Measurements from ENCODE around the gene VIM.

VIM gene

DNA sequence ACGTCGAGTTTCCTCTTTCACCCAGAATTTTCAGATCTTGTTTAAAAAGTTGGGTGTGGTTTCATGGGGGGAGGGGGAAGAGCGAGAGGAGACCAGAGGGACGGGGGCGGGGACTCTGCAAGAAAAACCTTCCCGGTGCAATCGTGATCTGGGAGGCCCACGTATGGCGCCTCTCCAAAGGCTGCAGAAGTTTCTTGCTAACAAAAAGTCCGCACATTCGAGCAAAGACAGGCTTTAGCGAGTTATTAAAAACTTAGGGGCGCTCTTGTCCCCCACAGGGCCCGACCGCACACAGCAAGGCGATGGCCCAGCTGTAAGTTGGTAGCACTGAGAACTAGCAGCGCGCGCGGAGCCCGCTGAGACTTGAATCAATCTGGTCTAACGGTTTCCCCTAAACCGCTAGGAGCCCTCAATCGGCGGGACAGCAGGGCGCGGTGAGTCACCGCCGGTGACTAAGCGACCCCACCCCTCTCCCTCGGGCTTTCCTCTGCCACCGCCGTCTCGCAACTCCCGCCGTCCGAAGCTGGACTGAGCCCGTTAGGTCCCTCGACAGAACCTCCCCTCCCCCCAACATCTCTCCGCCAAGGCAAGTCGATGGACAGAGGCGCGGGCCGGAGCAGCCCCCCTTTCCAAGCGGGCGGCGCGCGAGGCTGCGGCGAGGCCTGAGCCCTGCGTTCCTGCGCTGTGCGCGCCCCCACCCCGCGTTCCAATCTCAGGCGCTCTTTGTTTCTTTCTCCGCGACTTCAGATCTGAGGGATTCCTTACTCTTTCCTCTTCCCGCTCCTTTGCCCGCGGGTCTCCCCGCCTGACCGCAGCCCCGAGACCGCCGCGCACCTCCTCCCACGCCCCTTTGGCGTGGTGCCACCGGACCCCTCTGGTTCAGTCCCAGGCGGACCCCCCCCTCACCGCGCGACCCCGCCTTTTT lies at the start of gene VIM:
VIM (plus strand) TSS at position 151 of the 925 bp plus-strand sequence. CDS start 1,182 bp downstream, outside the sequence.
- peak within 1 kb of the TSS; percentile 91 for H3K27ac Mint-ChIP-seq
- peak within 1 kb of the TSS; percentile 85 for H3K4me3 Mint-ChIP-seq
- H3K9me3 Mint-ChIP-seq = no peaks in the 10 kb centered on the region
- H3K4me1 Mint-ChIP-seq (ENCODE audit: low read depth) = peaks cover 69% of the 10 kb centered on the region
- no peaks in the 10 kb centered on the region for H3K27me3 Mint-ChIP-seq
- peaks cover 41% of the 10 kb centered on the region for H3K36me3 Mint-ChIP-seq (ENCODE audit: low read depth)
- peak; percentile 88 for DNase-seq

GRCh38 chr10:17179002-17179401 lies 49.0 kb upstream of the VIM start:
- Mint-ChIP-seq H3K27me3 (no peaks in the 10 kb centered on the region), H3K4me3 (no peak overlapping the region), H3K4me1 (ENCODE audit: low read depth) (peaks cover 24% of the 10 kb centered on the region), H3K27ac (no peak overlapping the region), H3K36me3 (ENCODE audit: low read depth) (no peaks in the 10 kb centered on the region), H3K9me3 (no peaks in the 10 kb centered on the region)
- DNase-seq = no peak

- no peak overlapping the region for H3K27ac Mint-ChIP-seq
- no peaks in the 10 kb centered on the region for H3K36me3 Mint-ChIP-seq (ENCODE audit: low read depth)
- peaks cover 12% of the 10 kb centered on the region for H3K4me1 Mint-ChIP-seq (ENCODE audit: low read depth)
- H3K4me3 Mint-ChIP-seq = no peak overlapping the region
- H3K9me3 Mint-ChIP-seq = no peaks in the 10 kb centered on the region
- no peaks in the 10 kb centered on the region for H3K27me3 Mint-ChIP-seq
- no peak for DNase-seq
Measured at GRCh38 chr10:17181110-17181509, 46.9 kb upstream of the VIM start.

GRCh38 chr10:17181751-17182150 lies 46.3 kb upstream of the VIM start:
- Mint-ChIP-seq H3K27me3 (no peaks in the 10 kb centered on the region), H3K4me1 (ENCODE audit: low read depth) (peaks cover 10% of the 10 kb centered on the region), H3K9me3 (no peaks in the 10 kb centered on the region), H3K27ac (no peak overlapping the region), H3K4me3 (no peak overlapping the region), H3K36me3 (ENCODE audit: low read depth) (no peaks in the 10 kb centered on the region)
- no peak for DNase-seq

GRCh38 chr10:17183110-17183509 lies 44.9 kb upstream of the VIM start:
- H3K4me3 Mint-ChIP-seq = no peak overlapping the region
- no peak for DNase-seq
- H3K27ac Mint-ChIP-seq = no peak overlapping the region
- peaks cover 4% of the 10 kb centered on the region for H3K4me1 Mint-ChIP-seq (ENCODE audit: low read depth)
- H3K9me3 Mint-ChIP-seq = no peaks in the 10 kb centered on the region
- H3K36me3 Mint-ChIP-seq (ENCODE audit: low read depth) = no peaks in the 10 kb centered on the region
- no peaks in the 10 kb centered on the region for H3K27me3 Mint-ChIP-seq

DNA sequence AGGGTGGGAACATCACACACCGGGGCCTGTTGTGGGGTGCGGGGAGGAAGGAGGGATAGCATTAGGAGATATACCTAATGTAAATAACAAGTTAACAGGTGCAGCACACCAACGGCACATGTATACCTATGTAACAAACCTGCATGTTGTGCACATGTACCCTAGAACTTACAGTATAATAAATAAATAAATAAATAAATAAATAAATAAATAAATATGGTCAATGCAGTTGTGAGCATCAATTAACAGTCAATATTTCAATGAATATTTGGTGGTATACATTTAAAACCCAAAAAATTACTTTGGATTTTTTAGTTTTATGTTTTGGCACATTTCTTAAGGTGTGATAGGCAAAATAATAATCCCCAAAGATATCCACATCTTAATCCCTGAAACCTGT lies 42.2 kb upstream of the VIM start:
- Mint-ChIP-seq H3K4me1 (ENCODE audit: low read depth) (peaks cover 12% of the 10 kb centered on the region), H3K27ac (no peak overlapping the region), H3K27me3 (no peaks in the 10 kb centered on the region), H3K36me3 (ENCODE audit: low read depth) (no peaks in the 10 kb centered on the region), H3K4me3 (no peak overlapping the region), H3K9me3 (no peaks in the 10 kb centered on the region)
- no peak for DNase-seq

GRCh38 chr10:17188644-17189172 lies 39.3 kb upstream of the VIM start:
- Mint-ChIP-seq H3K9me3 (no peaks in the 10 kb centered on the region), H3K27ac (no peak overlapping the region), H3K4me1 (ENCODE audit: low read depth) (peaks cover 9% of the 10 kb centered on the region), H3K4me3 (no peak overlapping the region), H3K36me3 (ENCODE audit: low read depth) (no peaks in the 10 kb centered on the region), H3K27me3 (no peaks in the 10 kb centered on the region)
- DNase-seq = no peak

GRCh38 chr10:17190602-17191001 lies 37.4 kb upstream of the VIM start:
- H3K27me3 Mint-ChIP-seq = no peaks in the 10 kb centered on the region
- no peak for DNase-seq
- no peak overlapping the region for H3K27ac Mint-ChIP-seq
- peaks cover 12% of the 10 kb centered on the region for H3K4me1 Mint-ChIP-seq (ENCODE audit: low read depth)
- H3K9me3 Mint-ChIP-seq = no peaks in the 10 kb centered on the region
- H3K36me3 Mint-ChIP-seq (ENCODE audit: low read depth) = no peaks in the 10 kb centered on the region
- no peak overlapping the region for H3K4me3 Mint-ChIP-seq

- H3K4me3 Mint-ChIP-seq = no peak overlapping the region
Measured at GRCh38 chr10:17195083-17195482, 33.0 kb upstream of the VIM start.

DNA sequence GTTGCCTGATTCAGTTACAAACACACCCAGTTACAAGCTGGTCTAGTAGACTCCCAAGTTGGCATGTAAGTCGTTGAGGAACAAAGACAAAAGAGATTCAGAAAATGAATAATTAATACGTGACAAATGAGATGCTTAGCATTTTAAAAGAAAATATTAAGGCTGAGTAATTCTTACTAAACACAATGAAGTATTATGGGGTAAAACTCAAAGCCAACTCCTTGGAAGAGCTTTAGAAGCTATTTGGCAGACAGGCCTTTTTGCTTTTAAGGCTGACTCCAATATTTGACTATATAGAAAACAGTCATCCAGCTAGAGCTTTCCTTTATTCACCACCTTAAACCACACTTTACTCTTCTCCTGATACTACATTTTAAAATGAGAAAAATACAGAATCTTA lies 32.0 kb upstream of the VIM start:
- no peak for DNase-seq
- Mint-ChIP-seq H3K27ac (no peak overlapping the region), H3K4me1 (ENCODE audit: low read depth) (peaks cover 22% of the 10 kb centered on the region), H3K27me3 (no peaks in the 10 kb centered on the region), H3K9me3 (no peaks in the 10 kb centered on the region), H3K36me3 (ENCODE audit: low read depth) (peaks cover 3% of the 10 kb centered on the region), H3K4me3 (no peak overlapping the region)

More at GRCh38 chr10:17195083-17195482, 33.0 kb upstream of the VIM start:
- H3K27ac Mint-ChIP-seq = no peak overlapping the region
- no peaks in the 10 kb centered on the region for H3K36me3 Mint-ChIP-seq (ENCODE audit: low read depth)
- no peak for DNase-seq
- H3K27me3 Mint-ChIP-seq = no peaks in the 10 kb centered on the region
- H3K4me1 Mint-ChIP-seq (ENCODE audit: low read depth) = peaks cover 23% of the 10 kb centered on the region
- no peaks in the 10 kb centered on the region for H3K9me3 Mint-ChIP-seq

DNA sequence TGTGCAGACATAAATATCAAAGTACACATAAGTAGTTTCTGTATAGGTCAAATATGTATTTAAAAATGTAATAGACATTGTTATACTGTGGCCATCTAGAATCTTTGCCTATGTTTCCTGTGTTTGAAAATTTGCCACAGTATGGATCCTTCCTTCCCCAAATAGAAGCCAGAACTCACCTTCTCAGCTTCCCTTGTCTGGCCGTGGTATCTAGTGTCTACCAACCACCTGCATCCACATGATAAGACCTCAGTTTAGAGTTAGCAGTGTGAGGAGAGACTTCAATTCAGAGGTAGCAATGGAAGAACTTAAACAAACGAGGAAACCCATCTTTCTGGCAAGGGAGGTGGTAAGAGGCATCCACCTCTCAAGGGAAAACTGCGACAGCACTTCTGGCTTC lies 31.5 kb upstream of the VIM start:
- Mint-ChIP-seq H3K27me3 (no peaks in the 10 kb centered on the region), H3K36me3 (ENCODE audit: low read depth) (peaks cover 5% of the 10 kb centered on the region), H3K9me3 (no peaks in the 10 kb centered on the region), H3K4me1 (ENCODE audit: low read depth) (peaks cover 25% of the 10 kb centered on the region), H3K27ac (no peak overlapping the region), H3K4me3 (no peak overlapping the region)
- no peak for DNase-seq

DNA sequence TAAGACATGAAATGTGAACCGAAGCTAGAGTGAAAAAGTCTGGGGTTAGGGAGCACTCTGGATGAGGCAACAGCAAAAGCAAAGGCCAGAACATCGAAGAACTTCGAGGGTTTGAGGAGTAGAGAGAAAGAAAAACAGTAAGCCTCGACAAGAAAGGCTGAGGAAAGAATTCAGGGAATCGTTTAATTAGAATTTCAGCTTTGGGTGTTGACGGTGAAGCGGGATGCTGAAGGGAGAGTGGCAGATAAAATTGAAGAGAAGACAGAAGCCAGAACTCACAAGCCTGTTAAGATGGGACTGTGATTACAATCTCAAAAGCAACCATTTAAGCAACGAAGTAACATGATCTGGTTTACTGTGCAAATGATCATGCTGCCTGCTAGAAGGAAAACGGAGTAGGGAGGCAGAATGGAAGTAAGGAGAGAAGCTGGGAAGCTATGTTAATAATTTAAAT lies 28.7 kb upstream of the VIM start:
- H3K27me3 Mint-ChIP-seq = no peaks in the 10 kb centered on the region
- H3K4me3 Mint-ChIP-seq = peak overlapping the region; percentile 6
- peaks cover 40% of the 10 kb centered on the region for H3K4me1 Mint-ChIP-seq (ENCODE audit: low read depth)
- peaks cover 7% of the 10 kb centered on the region for H3K36me3 Mint-ChIP-seq (ENCODE audit: low read depth)
- no peak for DNase-seq
- no peaks in the 10 kb centered on the region for H3K9me3 Mint-ChIP-seq
- H3K27ac Mint-ChIP-seq = no peak overlapping the region

DNA sequence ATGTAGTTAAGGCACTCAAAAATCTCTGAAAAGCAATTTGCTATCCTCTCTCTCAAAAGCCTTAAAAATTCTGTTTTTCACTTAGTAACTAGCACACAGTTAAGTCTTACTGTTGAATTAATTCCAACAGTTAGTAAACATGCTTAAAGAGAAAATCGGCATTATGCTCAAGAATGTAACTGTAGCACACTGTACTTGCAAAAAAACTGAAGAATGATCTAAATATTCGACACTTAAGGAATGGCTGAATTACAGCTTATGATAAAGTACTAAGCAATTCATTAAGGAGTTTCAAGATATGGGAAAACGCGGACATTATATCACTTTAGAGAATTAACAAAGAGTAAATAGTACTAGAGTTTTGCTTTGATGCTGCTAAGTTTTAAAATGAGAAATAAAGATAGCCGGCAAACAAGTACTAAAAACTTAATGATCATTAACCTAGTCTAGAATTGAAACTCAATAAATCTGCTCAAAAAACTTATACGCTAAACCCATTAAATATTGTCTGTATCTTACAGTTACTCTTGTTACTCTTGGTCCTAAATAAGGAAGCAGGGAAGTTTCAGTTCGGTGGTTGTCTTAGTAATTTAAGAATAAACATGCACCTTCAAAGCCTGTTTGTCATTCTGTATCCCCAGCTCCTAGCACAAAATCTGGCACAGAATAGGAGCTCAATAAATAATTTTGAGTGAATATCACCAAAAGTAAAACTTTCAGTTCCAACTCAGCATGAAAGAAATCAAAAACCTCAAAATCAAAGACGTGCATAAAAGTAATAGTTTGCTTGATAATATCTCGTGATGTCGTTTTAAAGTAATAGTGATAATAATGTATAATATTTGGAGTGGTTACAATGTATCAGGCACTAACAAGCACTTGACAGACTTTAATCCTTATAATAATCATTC lies 27.8 kb upstream of the VIM start:
- DNase-seq = no peak
- Mint-ChIP-seq H3K27ac (peak overlapping the region; percentile 95), H3K9me3 (no peaks in the 10 kb centered on the region), H3K4me3 (peak overlapping the region; percentile 89), H3K36me3 (ENCODE audit: low read depth) (peaks cover 7% of the 10 kb centered on the region), H3K27me3 (no peaks in the 10 kb centered on the region), H3K4me1 (ENCODE audit: low read depth) (peaks cover 46% of the 10 kb centered on the region)

- DNase-seq = peak; percentile 89
- Mint-ChIP-seq H3K9me3 (no peaks in the 10 kb centered on the region), H3K4me1 (ENCODE audit: low read depth) (peaks cover 54% of the 10 kb centered on the region), H3K36me3 (ENCODE audit: low read depth) (peaks cover 7% of the 10 kb centered on the region), H3K4me3 (peak within 1 kb of the TSS; percentile 89), H3K27ac (peak within 1 kb of the TSS; percentile 95), H3K27me3 (no peaks in the 10 kb centered on the region)
Measured at GRCh38 chr10:17200912-17201793, 26.9 kb upstream of the VIM start, which contains the start of gene TRDMT1. TSS of gene TRDMT1 (minus strand) at chr10:17201672. CDS start at chr10:17201634, 38 bp downstream.

Data from activated T-cell treated with anti-CD3 and anti-CD28 coated beads, Interleukin-2, amount 50 U/mL, for 24 hours (primary cell).